BLaER1 treated with 17β-estradiol and CSF1 and Interleukin-3, amounts not matched to agents 10 nM and 100 nM (cell line): ENCODE data around the gene CCDC85C.

Experiments used
- H3K27ac ChIP-seq, 11 experiments: shearing (Covaris generic); formaldehyde crosslinking; 2 replicates each; pipeline ENCODE4 v1.8.1; 2022
- H3K27me3 ChIP-seq, 11 experiments: shearing (Covaris generic); formaldehyde crosslinking; 2 replicates each; pipeline ENCODE4 v1.8.1; 2022
- H3K36me3 ChIP-seq, 11 experiments: shearing (Covaris generic); formaldehyde crosslinking; 2 replicates each; pipeline ENCODE4 v1.8.1; 2022
- H3K4me1 ChIP-seq, 10 experiments: shearing (Covaris generic); formaldehyde crosslinking; 2 replicates each; pipeline ENCODE4 v1.8.1; 2022
- H3K4me2 ChIP-seq, 11 experiments: shearing (Covaris generic); formaldehyde crosslinking; 2 replicates each; pipeline ENCODE4 v1.8.1; 2022
- H3K4me3 ChIP-seq, 10 experiments: shearing (Covaris generic); formaldehyde crosslinking; 2 replicates each; pipeline ENCODE4 v1.8.1; 2022
- H3K9ac ChIP-seq, 11 experiments: shearing (Covaris generic); formaldehyde crosslinking; 2 replicates each; pipeline ENCODE4 v1.8.1; 2022
- H3K9me3 ChIP-seq, 11 experiments: shearing (Covaris generic); formaldehyde crosslinking; replicated peaks in 1 of 11; 2 replicates each; pipeline ENCODE4 v1.8.1; 2022
- H4K20me1 ChIP-seq, 11 experiments: shearing (Covaris generic); formaldehyde crosslinking; 2 replicates each; pipeline ENCODE4 v1.8.1; 2022
- Cebpa-rat ChIP-seq, 11 experiments: shearing (Covaris generic); IDR thresholded peaks; 2 replicates each; pipeline ENCODE4 v1.8.1; 2022

The CCDC85C gene

DNA sequence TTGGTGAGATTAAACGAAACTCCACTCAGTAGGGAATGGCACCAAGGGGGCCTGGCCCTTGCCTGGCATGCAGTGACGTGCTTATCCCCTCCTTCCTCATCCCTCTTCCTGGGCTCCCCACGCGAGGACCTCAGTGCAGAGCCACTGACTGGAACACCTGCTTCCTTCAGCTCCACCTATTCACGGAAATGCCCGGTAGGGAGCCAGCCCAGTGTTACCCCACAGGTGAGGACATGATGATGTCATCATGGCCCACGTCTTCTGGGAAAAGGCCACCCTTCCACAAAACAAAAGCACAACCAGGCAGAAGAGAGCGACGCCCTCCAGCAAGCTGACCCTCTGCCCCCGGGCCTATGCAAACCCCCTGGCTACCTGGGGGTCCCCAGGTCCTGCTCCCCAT lies 42.1 kb downstream of the CCDC85C start:
- H3K27me3 ChIP-seq, result peaks cover 0 to 46% (median 0%) of the 10 kb centered on the region in 11 experiments; a peak in 6 of 22 replicates
- H4K20me1 ChIP-seq, result peaks cover 3 to 99% (median 81%) of the 10 kb centered on the region in 11 experiments; a peak in 20 of 22 replicates
- peak overlapping the region; percentile 4 to 96 (median 83); a peak in 20 of 22 replicates for H3K4me2 ChIP-seq
- peak overlapping the region in 2 of 11 experiments; percentile 1 to 20; a peak in 1 of 22 replicates for H3K27ac ChIP-seq
- no peak for TF ChIP-seq Cebpa-rat (IDR thresholded peaks at IDR 0.05)
- H3K4me1 ChIP-seq, result peaks cover 37 to 83% (median 76%) of the 10 kb centered on the region in 10 experiments
- H3K36me3 ChIP-seq, result no peaks in the 10 kb centered on the region; a peak in 1 of 22 replicates
- peak overlapping the region in 2 of 11 experiments; percentile 2 to 33; a peak in 2 of 22 replicates for H3K9ac ChIP-seq
- H3K4me3 ChIP-seq, result no peak overlapping the region
- H3K9me3 ChIP-seq, result no peaks in the 10 kb centered on the region

DNA sequence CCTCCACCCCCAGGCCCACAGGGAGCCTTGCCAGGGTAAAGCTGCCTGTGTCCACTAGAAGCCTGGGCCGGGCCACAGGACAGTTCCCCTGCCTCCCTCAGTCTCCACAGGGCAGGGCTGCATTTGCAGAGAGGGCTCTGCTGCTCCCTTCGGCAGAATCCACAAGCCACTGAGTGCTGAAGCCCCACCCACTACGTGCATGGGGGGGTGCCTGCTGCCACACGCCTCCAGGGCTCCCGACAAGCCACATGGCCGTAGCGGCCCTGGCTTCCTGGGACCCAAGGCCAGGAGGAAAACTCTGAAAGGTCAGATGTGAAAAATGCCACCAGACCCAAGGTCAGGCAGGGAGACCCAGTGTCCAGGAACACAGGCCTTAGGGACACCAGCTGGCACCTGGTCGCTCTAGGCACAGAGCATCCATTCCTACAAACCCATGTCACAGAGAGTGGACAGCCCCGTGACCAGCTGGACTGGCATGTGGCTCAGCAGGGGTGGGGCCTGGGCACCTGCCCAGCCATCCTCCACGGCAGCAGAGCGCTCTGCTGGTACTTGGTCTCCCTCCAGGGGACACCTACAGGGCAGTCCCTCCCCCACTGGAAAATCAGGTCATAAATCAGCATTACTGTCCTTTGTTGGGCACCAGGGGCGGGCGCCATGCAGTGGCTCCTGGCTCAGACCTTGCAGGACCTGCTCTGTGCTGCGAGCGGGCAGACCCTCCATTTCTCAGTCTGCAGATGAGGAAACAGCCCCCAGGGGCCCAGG lies 42.9 kb downstream of the CCDC85C start:
- peak overlapping the region in 3 of 11 experiments; percentile 2 to 33 (median 11); a peak in 2 of 22 replicates for H3K9ac ChIP-seq
- no peaks in the 10 kb centered on the region for H3K9me3 ChIP-seq
- H3K27me3 ChIP-seq, result peaks cover 0 to 38% (median 0%) of the 10 kb centered on the region in 11 experiments; a peak in 6 of 22 replicates
- H3K27ac ChIP-seq, result peak overlapping the region in 2 of 11 experiments; percentile 8 to 20; a peak in 1 of 22 replicates
- H3K36me3 ChIP-seq, result no peaks in the 10 kb centered on the region; a peak in 1 of 22 replicates
- peaks cover 3 to 99% (median 75%) of the 10 kb centered on the region in 11 experiments; a peak in 20 of 22 replicates for H4K20me1 ChIP-seq
- no peak overlapping the region for H3K4me3 ChIP-seq
- H3K4me1 ChIP-seq, result peaks cover 29 to 75% (median 68%) of the 10 kb centered on the region in 10 experiments
- TF ChIP-seq Cebpa-rat (IDR thresholded peaks at IDR 0.05), result no peak
- H3K4me2 ChIP-seq, result peak overlapping the region; percentile 4 to 96 (median 83); a peak in 20 of 22 replicates

DNA sequence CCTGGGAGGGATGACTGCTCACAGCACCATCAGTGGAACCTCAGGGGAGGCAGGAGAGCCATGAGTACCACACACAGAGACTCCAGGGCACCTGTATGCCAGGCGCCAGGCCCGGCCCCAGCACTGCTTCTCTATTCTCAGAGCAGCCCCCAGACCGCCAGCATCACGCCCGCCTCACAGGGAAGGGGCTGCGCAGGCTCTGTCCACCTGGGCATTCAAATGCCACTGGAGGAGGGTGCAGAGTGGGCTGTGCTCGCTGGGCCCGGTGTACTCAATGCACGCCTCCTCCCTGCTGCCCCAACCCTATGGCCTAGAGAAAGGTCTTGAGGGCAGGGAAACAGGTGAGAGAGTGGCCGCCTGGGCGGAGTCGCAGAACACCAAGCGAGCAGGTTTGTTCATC lies 43.6 kb downstream of the CCDC85C start:
- TF ChIP-seq Cebpa-rat (IDR thresholded peaks at IDR 0.05), result no peak
- Histone ChIP-seq H3K4me3 (no peak overlapping the region), H3K27me3 (peaks cover 0 to 31% (median 0%) of the 10 kb centered on the region in 11 experiments; a peak in 6 of 22 replicates), H3K27ac (peak overlapping the region in 1 of 11 experiments; percentile 20; a peak in 1 of 22 replicates), H4K20me1 (peaks cover 0 to 99% (median 72%) of the 10 kb centered on the region in 11 experiments; a peak in 20 of 22 replicates), H3K4me1 (peaks cover 22 to 68% (median 61%) of the 10 kb centered on the region in 10 experiments), H3K4me2 (peak overlapping the region in 8 of 11 experiments; percentile 68 to 96 (median 86); a peak in 16 of 22 replicates), H3K9ac (peak overlapping the region in 1 of 11 experiments; percentile 33; a peak in 1 of 22 replicates), H3K9me3 (no peaks in the 10 kb centered on the region), H3K36me3 (no peaks in the 10 kb centered on the region; a peak in 1 of 22 replicates)

DNA sequence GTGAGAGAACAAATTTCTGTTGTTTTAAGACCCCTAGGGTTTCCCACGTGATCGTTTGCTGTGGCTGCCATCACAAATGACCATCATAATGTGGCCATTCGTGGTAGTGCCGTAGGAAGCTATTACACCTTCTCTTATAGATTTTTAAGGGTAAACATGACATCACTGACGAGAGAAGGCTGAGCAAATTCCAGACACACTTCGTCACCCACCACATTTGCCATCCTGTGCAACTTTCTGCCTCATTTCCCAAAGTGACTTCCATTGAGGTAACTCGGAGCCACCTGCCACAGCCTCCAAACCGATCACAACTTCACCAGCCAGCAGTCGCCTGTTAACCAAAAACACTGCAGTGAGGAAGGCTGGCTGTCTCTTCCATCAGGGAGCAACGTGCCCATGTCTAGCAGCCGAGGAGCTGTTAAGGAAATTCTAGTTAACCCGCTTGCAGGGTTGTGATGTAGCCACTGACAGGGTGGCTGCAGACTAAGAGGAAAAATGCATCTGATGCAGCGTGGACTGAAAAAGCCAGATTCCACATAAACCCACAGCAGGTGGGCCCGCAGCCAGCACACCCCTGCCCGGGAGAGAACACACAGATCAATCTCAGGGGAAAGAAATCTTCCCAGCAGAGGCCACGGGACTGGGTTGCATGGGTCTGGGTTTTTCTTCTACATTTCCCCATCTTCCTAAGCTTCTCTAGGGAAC lies 44.6 kb downstream of the CCDC85C start:
- Histone ChIP-seq H4K20me1 (peaks cover 0 to 99% (median 71%) of the 10 kb centered on the region in 11 experiments; a peak in 20 of 22 replicates), H3K4me2 (peak overlapping the region in 7 of 11 experiments; percentile 68 to 96 (median 88); a peak in 11 of 22 replicates), H3K9me3 (no peaks in the 10 kb centered on the region), H3K27ac (no peak overlapping the region), H3K27me3 (peaks cover 0 to 22% (median 0%) of the 10 kb centered on the region in 11 experiments; a peak in 4 of 22 replicates), H3K9ac (0 out of 22 replicates have a peak overlapping the region, but pooled peaks of 1 of the 11 experiments have one; percentile 3), H3K36me3 (no peaks in the 10 kb centered on the region; a peak in 1 of 22 replicates), H3K4me3 (no peak overlapping the region), H3K4me1 (peaks cover 13 to 60% (median 52%) of the 10 kb centered on the region in 10 experiments; a peak in 19 of 20 replicates)
- no peak for TF ChIP-seq Cebpa-rat (IDR thresholded peaks at IDR 0.05)

DNA sequence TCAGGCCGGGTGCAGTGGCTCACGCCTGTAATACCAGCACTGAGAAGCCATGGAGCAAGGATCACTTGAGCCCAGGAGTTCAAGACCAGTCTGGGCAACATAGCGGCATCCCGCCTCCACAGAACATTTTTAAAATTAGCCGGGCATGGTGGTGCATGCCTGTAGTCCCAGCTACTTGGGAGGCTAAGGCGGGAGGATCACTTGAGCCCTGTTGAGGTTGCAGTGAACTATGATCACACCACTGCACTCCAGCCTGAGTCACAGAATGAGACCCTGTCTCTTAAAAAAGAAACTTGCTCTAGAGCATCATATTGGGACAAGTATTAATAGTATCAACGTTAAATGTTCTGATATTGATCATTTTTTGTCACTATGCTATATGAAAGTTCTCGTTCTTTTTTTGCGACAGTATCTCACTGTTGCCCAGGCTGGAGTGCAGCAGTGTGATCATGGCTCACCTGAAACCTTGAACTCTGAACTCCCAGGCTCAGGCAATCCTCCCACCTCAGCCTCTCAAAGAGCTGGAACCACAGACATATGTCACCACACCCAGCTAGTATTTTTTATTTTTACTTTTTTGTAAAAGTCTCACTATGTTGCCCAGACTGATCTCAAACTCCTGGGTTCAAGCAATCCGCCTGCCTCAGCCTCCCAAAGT lies 47.7 kb downstream of the CCDC85C start:
- Histone ChIP-seq H3K4me2 (no peak overlapping the region), H3K9ac (no peak overlapping the region), H3K4me3 (no peak overlapping the region), H4K20me1 (peaks cover 0 to 99% (median 66%) of the 10 kb centered on the region in 11 experiments; a peak in 18 of 22 replicates), H3K27ac (no peak overlapping the region), H3K4me1 (peaks cover 2 to 43% (median 34%) of the 10 kb centered on the region in 10 experiments; a peak in 19 of 20 replicates), H3K9me3 (no peaks in the 10 kb centered on the region), H3K27me3 (peaks cover 0 to 5% (median 0%) of the 10 kb centered on the region in 11 experiments; a peak in 3 of 22 replicates), H3K36me3 (no peaks in the 10 kb centered on the region; a peak in 1 of 22 replicates)
- no peak for TF ChIP-seq Cebpa-rat (IDR thresholded peaks at IDR 0.05)

DNA sequence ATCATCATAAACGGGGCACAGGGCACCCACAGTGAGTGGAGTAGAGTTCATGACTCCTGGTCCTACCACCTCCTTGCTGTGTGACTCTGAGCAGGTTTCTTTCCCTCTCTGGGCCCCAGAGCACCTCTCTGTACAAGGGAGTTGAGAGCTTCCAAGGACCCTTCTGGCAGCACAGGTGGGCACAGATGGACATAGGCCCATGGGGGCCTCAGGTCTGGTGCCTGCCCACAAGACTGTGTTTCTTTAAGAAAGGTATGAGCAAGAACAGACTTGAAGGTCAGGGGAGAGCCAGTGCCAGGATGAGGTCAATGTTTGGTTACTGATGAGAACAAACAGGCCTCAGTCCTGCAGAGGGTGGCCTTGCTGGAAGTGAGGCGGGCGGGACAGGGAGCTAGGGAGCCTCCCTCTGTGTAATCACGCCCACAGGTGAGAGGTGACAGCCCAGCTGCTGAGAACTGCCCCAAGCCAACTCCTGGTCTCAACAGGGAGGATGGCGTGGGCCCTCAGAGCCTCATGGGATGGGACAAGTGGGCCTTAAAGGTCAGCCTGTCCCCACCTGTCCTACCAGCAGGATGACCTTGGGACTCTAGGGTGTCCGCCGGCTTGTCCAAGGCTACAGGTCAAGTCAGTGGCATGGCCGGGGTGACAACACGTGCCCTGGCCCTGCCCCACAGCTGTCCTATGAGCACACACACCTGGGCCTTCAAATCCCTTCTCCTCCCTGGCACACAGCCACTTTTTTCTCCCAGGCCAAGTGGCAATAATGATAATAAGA lies 49.1 kb downstream of the CCDC85C start:
- Histone ChIP-seq H3K9me3 (no peaks in the 10 kb centered on the region), H3K27me3 (peaks cover 0 to 4% (median 0%) of the 10 kb centered on the region in 11 experiments; a peak in 3 of 22 replicates), H3K36me3 (no peaks in the 10 kb centered on the region; a peak in 1 of 22 replicates), H3K4me2 (no peak overlapping the region), H4K20me1 (peaks cover 0 to 99% (median 65%) of the 10 kb centered on the region in 11 experiments; a peak in 20 of 22 replicates), H3K4me3 (no peak overlapping the region), H3K9ac (no peak overlapping the region), H3K27ac (no peak overlapping the region), H3K4me1 (peaks cover 0 to 43% (median 34%) of the 10 kb centered on the region in 10 experiments; a peak in 16 of 20 replicates)
- no peak for TF ChIP-seq Cebpa-rat (IDR thresholded peaks at IDR 0.05)

DNA sequence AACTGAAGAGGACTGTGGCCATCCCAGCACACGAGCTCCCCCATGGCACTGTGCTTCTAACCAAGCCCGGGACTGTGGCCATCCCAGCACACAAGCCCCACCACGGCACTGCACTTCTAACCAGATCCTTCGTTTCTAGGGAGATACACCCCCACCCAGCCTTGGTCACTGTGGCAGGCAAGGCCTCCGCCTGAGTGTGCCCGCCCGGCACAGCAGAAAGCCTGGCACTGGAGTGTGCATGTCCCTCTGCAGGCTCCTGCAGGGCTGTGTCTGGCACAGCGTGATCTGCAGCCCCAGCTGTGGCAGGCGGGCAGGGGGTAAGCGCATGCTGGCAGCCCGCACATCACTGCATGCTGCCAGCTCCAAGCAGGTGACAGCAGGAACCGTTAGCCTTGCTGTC lies 49.8 kb downstream of the CCDC85C start:
- TF ChIP-seq Cebpa-rat (IDR thresholded peaks at IDR 0.05), result no peak
- no peaks in the 10 kb centered on the region for H3K9me3 ChIP-seq
- H4K20me1 ChIP-seq, result peaks cover 4 to 99% (median 66%) of the 10 kb centered on the region in 11 experiments; a peak in 20 of 22 replicates

More for the DNA sequence above, 49.8 kb downstream of the CCDC85C start:
- H3K4me1 ChIP-seq, result peaks cover 3 to 43% (median 36%) of the 10 kb centered on the region in 10 experiments
- no peak overlapping the region for H3K4me2 ChIP-seq
- no peak overlapping the region for H3K9ac ChIP-seq
- peaks cover 0 to 11% (median 0%) of the 10 kb centered on the region in 11 experiments; a peak in 6 of 22 replicates for H3K27me3 ChIP-seq
- no peak overlapping the region for H3K4me3 ChIP-seq
- H3K27ac ChIP-seq, result no peak overlapping the region
- no peaks in the 10 kb centered on the region; a peak in 1 of 22 replicates for H3K36me3 ChIP-seq
